IPS-18c (cell line): Measurements from ENCODE around the gene NCOR1.
"Not testable (repeated sequence)": the region's sequence is repeated elsewhere in the genome, so short reads cannot be mapped to it uniquely, and the experiment has no call there.

Source experiments
- H3K4me3 ChIP-seq: 2 replicates; pipeline ENCODE4 v1.7.0; 2013; ENCODE audit warnings: low read depth, mild to moderate bottlenecking, low read length, moderate library complexity; ENCODE audit not compliant: insufficient read depth
- H3K9me3 ChIP-seq: one replicate; pipeline ENCODE4 v1.6.1; 2013; ENCODE audit warnings: mild to moderate bottlenecking, low read length, moderate library complexity; ENCODE audit not compliant: control insufficient read depth, insufficient read depth

NCOR1 gene

GRCh38 chr17:16189791-16190348, 25.5 kb downstream of the NCOR1 start:
- H3K4me3 ChIP-seq: no peak overlapping the region
- no peaks in the 10 kb centered on the region for H3K9me3 ChIP-seq

GRCh38 chr17:16187642-16188041, 27.7 kb downstream of the NCOR1 start:
- no peaks in the 10 kb centered on the region for H3K9me3 ChIP-seq
- no peak overlapping the region for H3K4me3 ChIP-seq

- H3K4me3 ChIP-seq: no peak overlapping the region
- peaks cover 3% of the 10 kb centered on the region for H3K9me3 ChIP-seq
These were observed 33.8 kb downstream of the NCOR1 start for GRCh38 chr17:16181581-16181980.

GRCh38 chr17:16178836-16179235, 36.5 kb downstream of the NCOR1 start:
- Histone ChIP-seq H3K4me3 (no peak overlapping the region), H3K9me3 (peaks cover 3% of the 10 kb centered on the region)

- Histone ChIP-seq H3K9me3 (no peaks in the 10 kb centered on the region), H3K4me3 (no peak overlapping the region)
These were observed 43.7 kb downstream of the NCOR1 start for GRCh38 chr17:16171613-16172012.

GRCh38 chr17:16166766-16167165, 48.6 kb downstream of the NCOR1 start:
- H3K9me3 ChIP-seq, H3K4me3 ChIP-seq: not testable (repeated sequence)

GRCh38 chr17:16158714-16159113, 56.6 kb downstream of the NCOR1 start:
- no peak overlapping the region for H3K4me3 ChIP-seq
- H3K9me3 ChIP-seq: no peaks in the 10 kb centered on the region

GRCh38 chr17:16155536-16155935, 59.8 kb downstream of the NCOR1 start:
- H3K4me3 ChIP-seq: no peak overlapping the region
- H3K9me3 ChIP-seq: no peaks in the 10 kb centered on the region

GRCh38 chr17:16152326-16152725, 63.0 kb downstream of the NCOR1 start:
- not testable (repeated sequence) for H3K4me3 ChIP-seq, H3K9me3 ChIP-seq

GRCh38 chr17:16150251-16150856, 65.0 kb downstream of the NCOR1 start:
- H3K4me3 ChIP-seq: no peak overlapping the region

GRCh38 chr17:16148596-16148995, 66.7 kb downstream of the NCOR1 start:
- no peak overlapping the region for H3K4me3 ChIP-seq
- H3K9me3 ChIP-seq: no peaks in the 10 kb centered on the region

More at GRCh38 chr17:16150251-16150856, 65.0 kb downstream of the NCOR1 start:
- H3K9me3 ChIP-seq: no peaks in the 10 kb centered on the region

GRCh38 chr17:16145319-16145890, 69.9 kb downstream of the NCOR1 start:
- H3K9me3 ChIP-seq, H3K4me3 ChIP-seq: not testable (repeated sequence)

- Histone ChIP-seq H3K9me3 (no peaks in the 10 kb centered on the region), H3K4me3 (no peak overlapping the region)
These were observed 73.6 kb downstream of the NCOR1 start for GRCh38 chr17:16141685-16142084.

GRCh38 chr17:16140854-16141253, 74.5 kb downstream of the NCOR1 start:
- Histone ChIP-seq H3K4me3 (no peak overlapping the region), H3K9me3 (no peaks in the 10 kb centered on the region)

GRCh38 chr17:16135461-16135860, 79.9 kb downstream of the NCOR1 start:
- Histone ChIP-seq H3K9me3 (no peaks in the 10 kb centered on the region), H3K4me3 (no peak overlapping the region)

- H3K9me3 ChIP-seq: no peaks in the 10 kb centered on the region
These were observed 83.7 kb downstream of the NCOR1 start for GRCh38 chr17:16131593-16131992.

GRCh38 chr17:16129441-16130205, 85.7 kb downstream of the NCOR1 start:
- Histone ChIP-seq H3K9me3 (no peaks in the 10 kb centered on the region), H3K4me3 (no peak overlapping the region)

More at GRCh38 chr17:16131593-16131992, 83.7 kb downstream of the NCOR1 start:
- H3K4me3 ChIP-seq: no peak overlapping the region

GRCh38 chr17:16123531-16123930, 91.8 kb downstream of the NCOR1 start:
- Histone ChIP-seq H3K4me3 (no peak overlapping the region), H3K9me3 (no peaks in the 10 kb centered on the region)
